DND-41 (cell line): ENCODE measurements around the gene TPM4.

Experiments
- ATAC-seq: fragments of 200-7000 bp; cut with Tn5 transposase; 3 replicates; pipeline ENCODE4 v1.9.1; 2021; ENCODE audit warnings: low read depth; ENCODE audit not compliant: insufficient read depth
- DNase-seq: peaks from one replicate; pipeline ENCODE4 v3.0.0-alpha.2; 2020
- H2AFZ ChIP-seq: 2 replicates; pipeline ENCODE4 v1.6.0; 2012; ENCODE audit warnings: low read depth, low read length
- H3K27ac ChIP-seq: 2 replicates; pipeline ENCODE4 v1.5.1; 2012; ENCODE audit warnings: low read length, inconsistent platforms
- H3K27me3 ChIP-seq: fragments of 200-600 bp; sonication (generic); 2 replicates; pipeline ENCODE4 v1.6.0; 2012; ENCODE audit warnings: low read length, mild to moderate bottlenecking, inconsistent platforms; ENCODE audit not compliant: insufficient read depth, poor library complexity
- H3K36me3 ChIP-seq: 2 replicates; pipeline ENCODE4 v1.5.1; 2012; ENCODE audit warnings: low read length, inconsistent platforms; ENCODE audit not compliant: insufficient read depth
- H3K4me1 ChIP-seq: 2 replicates; pipeline ENCODE4 v1.5.1; 2012; ENCODE audit warnings: mild to moderate bottlenecking, low read length; ENCODE audit not compliant: insufficient read depth
- H3K4me2 ChIP-seq: 2 replicates; pipeline ENCODE4 v1.6.0; 2012; ENCODE audit warnings: mild to moderate bottlenecking, moderate library complexity, low read length, inconsistent platforms; ENCODE audit not compliant: insufficient read depth
- H3K4me3 ChIP-seq, 2 experiments: fragments of 200-600 bp in 1 of 2; shearing (Covaris generic) in 1 of 2; 2 replicates each; pipeline ENCODE4 v1.5.1; 2012 to 2016; ENCODE audit warnings: inconsistent platforms in 2 of 2, low read length in 2 of 2, mild to moderate bottlenecking in 2 of 2, low read depth in 1 of 2, moderate library complexity in 1 of 2
- H3K79me2 ChIP-seq: 2 replicates; pipeline ENCODE4 v1.6.0; 2012; ENCODE audit warnings: low read length, inconsistent platforms; ENCODE audit not compliant: insufficient read depth
- H3K9ac ChIP-seq: 2 replicates; pipeline ENCODE4 v1.6.0; 2012; ENCODE audit warnings: low read depth, mild to moderate bottlenecking, inconsistent platforms, low read length, moderate library complexity
- H3K9me3 ChIP-seq: 2 replicates; pipeline ENCODE4 v1.5.1; 2012; ENCODE audit warnings: low read length, moderate library complexity, mild to moderate bottlenecking, inconsistent platforms; ENCODE audit not compliant: insufficient read depth, severe bottlenecking
- H4K20me1 ChIP-seq: 2 replicates; pipeline ENCODE4 v1.6.0; 2012; ENCODE audit warnings: low read length; ENCODE audit not compliant: insufficient read depth
- CTCF ChIP-seq: IDR thresholded peaks from 2 replicates; pipeline ENCODE4 v1.5.1; 2012; ENCODE audit warnings: borderline replicate concordance, low read length, moderate library complexity, mild to moderate bottlenecking; ENCODE audit not compliant: poor library complexity, severe bottlenecking; ENCODE audit errors: extremely low read depth
- EZH2 ChIP-seq: IDR thresholded peaks from 3 replicates; pipeline ENCODE4 v1.6.1; 2012; ENCODE audit warnings: borderline replicate concordance, low read depth, mild to moderate bottlenecking, moderate library complexity, low read length, inconsistent platforms; ENCODE audit not compliant: severe bottlenecking

The TPM4 gene

GRCh38 chr19:16139752-16140151 is 63.5 kb downstream of the TPM4 start:
- Histone ChIP-seq H3K4me1 (no peaks in the 10 kb centered on the region), H3K36me3 (no peaks in the 10 kb centered on the region), H3K9ac (no peak overlapping the region), H3K27ac (no peak overlapping the region), H4K20me1 (peaks cover 2% of the 10 kb centered on the region; the same call in 1 of the 2 replicates), H3K4me2 (no peak overlapping the region), H3K27me3 (no peaks in the 10 kb centered on the region), H3K79me2 (no peaks in the 10 kb centered on the region), H3K4me3 (no peak overlapping the region), H3K9me3 (no peaks in the 10 kb centered on the region), H2AFZ (no peak overlapping the region)
- TF ChIP-seq CTCF (no peak), EZH2 (no peak)
- ATAC-seq (no peak), DNase-seq (no peak)

GRCh38 chr19:16141043-16141442 is 64.7 kb downstream of the TPM4 start:
- no peak overlapping the region for H3K4me2 ChIP-seq
- no peak for TF ChIP-seq CTCF
- no peak for TF ChIP-seq EZH2
- H3K27ac ChIP-seq = no peak overlapping the region
- H4K20me1 ChIP-seq = no peaks in the 10 kb centered on the region
- no peaks in the 10 kb centered on the region for H3K27me3 ChIP-seq
- no peaks in the 10 kb centered on the region for H3K4me1 ChIP-seq
- H3K79me2 ChIP-seq = no peaks in the 10 kb centered on the region
- H3K9ac ChIP-seq = no peak overlapping the region
- H3K9me3 ChIP-seq = no peaks in the 10 kb centered on the region
- H3K4me3 ChIP-seq = no peak overlapping the region
- no peak for ATAC-seq
- DNase-seq = no peak
- no peak overlapping the region for H2AFZ ChIP-seq
- no peaks in the 10 kb centered on the region for H3K36me3 ChIP-seq

- H2AFZ ChIP-seq = no peak overlapping the region
- no peak for TF ChIP-seq CTCF
- TF ChIP-seq EZH2 = no peak
- H3K79me2 ChIP-seq = no peaks in the 10 kb centered on the region
- H3K4me1 ChIP-seq = no peaks in the 10 kb centered on the region
- H4K20me1 ChIP-seq = no peaks in the 10 kb centered on the region
- no peak overlapping the region for H3K4me3 ChIP-seq
- no peaks in the 10 kb centered on the region for H3K27me3 ChIP-seq
- ATAC-seq (no peak), DNase-seq (no peak)
- H3K9ac ChIP-seq = no peak overlapping the region
- H3K9me3 ChIP-seq = no peaks in the 10 kb centered on the region
- no peaks in the 10 kb centered on the region for H3K36me3 ChIP-seq
- H3K4me2 ChIP-seq = no peak overlapping the region
- H3K27ac ChIP-seq = no peak overlapping the region
These were observed 65.8 kb downstream of the TPM4 start for GRCh38 chr19:16142032-16142580.
